Ectodermal cell (in vitro differentiated cells): Measurements from ENCODE around the gene NEU3.

Experiments used
- H3K27ac ChIP-seq: 2 replicates; pipeline ENCODE4 v1.7.0; 2013; ENCODE audit warnings: mild to moderate bottlenecking, low read depth, low read length; ENCODE audit not compliant: insufficient read depth, poor library complexity, severe bottlenecking
- H3K27me3 ChIP-seq: 2 replicates; pipeline ENCODE4 v1.7.0; 2013; ENCODE audit warnings: mild to moderate bottlenecking, low read length; ENCODE audit not compliant: insufficient read depth, control insufficient read depth, poor library complexity, severe bottlenecking
- H3K36me3 ChIP-seq: one replicate; pipeline ENCODE4 v1.7.0; 2013; ENCODE audit warnings: low read length; ENCODE audit not compliant: control insufficient read depth, insufficient read depth
- H3K4me1 ChIP-seq: one replicate; pipeline ENCODE4 v1.7.0; 2013; ENCODE audit warnings: low read length; ENCODE audit not compliant: control insufficient read depth, insufficient read depth
- H3K4me3 ChIP-seq: 2 replicates; pipeline ENCODE4 v1.7.0; 2013; ENCODE audit warnings: low read depth, low read length, control low read depth; ENCODE audit not compliant: insufficient read depth
- H3K9me3 ChIP-seq: 2 replicates; pipeline ENCODE4 v1.7.0; 2013; ENCODE audit warnings: mild to moderate bottlenecking, low read length, moderate library complexity; ENCODE audit not compliant: control insufficient read depth
- WGBS, 2 experiments: methylation state at CpG; one replicate each; pipeline ENCODE4 v1.1.7; 2013; ENCODE audit warnings: missing lambda C conversion rate in 2 of 2; 5-methylcytosine and 5-hydroxymethylcytosine counted together

Gene NEU3

DNA sequence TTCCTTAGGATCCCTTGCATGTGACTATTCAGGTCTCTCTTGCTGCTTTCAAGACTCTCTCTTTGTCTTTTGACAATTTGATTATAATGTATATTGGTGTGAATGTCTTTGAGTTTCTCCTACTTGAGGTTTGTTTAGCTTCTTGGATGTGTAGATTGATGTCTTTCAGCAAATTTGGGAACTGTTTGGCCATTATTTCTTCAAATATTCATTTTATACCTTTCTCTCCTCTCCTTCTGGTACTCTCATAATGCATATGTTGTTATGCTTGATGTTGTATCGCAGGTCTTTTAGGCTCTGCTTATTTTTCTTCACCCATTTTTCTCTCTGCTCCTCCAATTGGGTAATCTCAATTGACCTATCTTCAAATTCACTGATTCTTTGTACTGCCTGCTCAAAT is 63.7 kb downstream of the NEU3 start:
- no peaks in the 10 kb centered on the region for H3K27me3 ChIP-seq
- no peaks in the 10 kb centered on the region for H3K9me3 ChIP-seq
- H3K27ac ChIP-seq = no peak overlapping the region
- H3K36me3 ChIP-seq = no peaks in the 10 kb centered on the region
- 22 to 30% methylated on average over 1 of the region's 1 CpG for WGBS, 2 experiments
- no peaks in the 10 kb centered on the region for H3K4me1 ChIP-seq
- no peak overlapping the region for H3K4me3 ChIP-seq

DNA sequence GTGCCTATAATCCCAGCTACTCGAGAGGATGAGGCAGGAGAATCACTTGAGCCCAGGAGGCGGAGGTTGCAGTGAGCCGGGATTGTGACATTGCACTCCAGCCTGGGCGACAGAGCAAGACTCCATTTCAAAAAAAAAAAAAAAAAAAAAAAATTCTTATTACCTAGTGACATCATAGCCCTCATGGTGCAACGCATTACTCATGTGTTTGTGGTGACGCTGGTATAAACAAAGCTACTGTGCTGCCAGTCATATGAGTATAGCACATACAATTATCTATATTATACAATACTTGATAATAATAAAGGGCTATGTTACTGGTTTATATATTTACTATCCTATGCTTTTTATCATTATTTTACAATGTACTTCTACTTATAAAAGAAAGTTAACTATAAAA is 66.8 kb downstream of the NEU3 start:
- Histone ChIP-seq H3K27me3 (no peaks in the 10 kb centered on the region), H3K27ac (no peak overlapping the region), H3K4me1 (no peaks in the 10 kb centered on the region), H3K36me3 (no peaks in the 10 kb centered on the region), H3K9me3 (no peaks in the 10 kb centered on the region), H3K4me3 (no peak overlapping the region)
- 95 to 98% methylated on average over 4 to 6 of the region's 6 CpGs for WGBS, 2 experiments

DNA sequence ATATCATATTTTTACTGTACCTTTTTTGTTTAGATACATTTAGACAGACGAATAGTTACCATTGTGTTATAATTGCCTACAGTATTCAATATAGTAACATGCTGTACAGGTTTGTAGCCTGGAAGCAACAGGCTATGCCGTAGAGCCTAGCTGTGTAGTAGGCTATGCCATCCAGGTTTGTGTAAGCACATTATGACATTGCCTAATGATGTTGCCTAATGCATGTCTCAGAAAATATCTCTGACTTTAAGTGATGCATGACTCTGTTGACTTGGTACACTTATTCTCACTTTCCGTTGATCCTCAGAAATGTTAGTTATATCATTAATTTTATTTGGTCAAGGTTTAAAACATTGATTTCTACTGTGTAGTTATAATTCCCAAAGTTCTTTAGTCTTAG is 68.1 kb downstream of the NEU3 start:
- no peaks in the 10 kb centered on the region for H3K4me1 ChIP-seq
- H3K4me3 ChIP-seq = no peak overlapping the region
- H3K27ac ChIP-seq = no peak overlapping the region
- H3K27me3 ChIP-seq = no peaks in the 10 kb centered on the region
- WGBS, 2 experiments = 96 to 98% methylated on average over 1 to 2 of the region's 3 CpGs
- no peaks in the 10 kb centered on the region for H3K9me3 ChIP-seq
- H3K36me3 ChIP-seq = no peaks in the 10 kb centered on the region

DNA sequence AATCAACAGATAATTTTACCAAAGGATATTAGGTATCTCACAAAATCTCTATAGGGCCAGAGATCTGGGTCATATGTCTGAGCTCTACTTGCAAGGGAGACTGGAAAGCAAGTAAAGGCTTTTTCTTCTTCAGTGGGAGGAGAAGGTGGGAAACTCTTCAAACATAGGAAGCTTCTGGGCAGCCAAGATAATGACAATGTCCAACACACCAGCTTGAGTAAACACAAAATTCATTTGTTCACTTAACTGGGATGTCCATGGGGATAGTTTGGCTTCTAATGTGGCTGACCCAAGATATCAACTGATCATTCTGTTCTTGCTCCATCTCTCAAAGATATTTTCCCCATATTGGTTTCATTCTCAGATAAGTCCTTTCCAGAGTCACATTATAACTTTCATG is 70.6 kb downstream of the NEU3 start:
- Histone ChIP-seq H3K27me3 (no peaks in the 10 kb centered on the region), H3K4me3 (no peak overlapping the region), H3K9me3 (no peaks in the 10 kb centered on the region), H3K27ac (no peak overlapping the region), H3K36me3 (no peaks in the 10 kb centered on the region), H3K4me1 (no peaks in the 10 kb centered on the region)

DNA sequence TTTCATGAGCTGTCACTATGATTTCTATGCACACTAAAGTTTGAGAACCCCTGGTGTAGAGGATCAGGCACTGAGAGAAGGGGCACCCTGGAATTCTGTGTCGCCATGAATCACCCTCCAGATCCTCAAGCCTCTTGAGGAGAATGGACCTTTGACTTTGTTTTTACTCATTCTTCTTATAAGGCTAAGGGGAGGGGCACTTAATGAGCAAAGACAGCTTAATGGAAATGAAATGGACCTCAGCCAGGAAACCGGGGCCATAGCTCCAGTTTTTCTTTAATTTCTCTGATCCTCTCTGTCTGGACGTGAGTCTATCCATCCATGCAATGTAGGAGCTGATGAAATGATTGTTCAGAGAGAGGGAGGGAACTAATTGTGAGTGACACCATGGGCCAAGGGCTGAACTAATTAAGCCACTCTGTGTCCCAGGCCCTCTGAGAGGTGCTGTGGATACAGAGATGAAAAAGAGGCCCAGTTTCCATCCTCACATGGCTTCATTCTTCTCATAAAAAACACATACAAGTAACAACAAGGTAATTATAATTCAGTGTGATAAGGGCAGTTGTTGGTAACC is 75.1 kb downstream of the NEU3 start:
- no peak overlapping the region for H3K4me3 ChIP-seq
- H3K27ac ChIP-seq = no peak overlapping the region
- H3K9me3 ChIP-seq = no peaks in the 10 kb centered on the region
- no peaks in the 10 kb centered on the region for H3K36me3 ChIP-seq
- no peaks in the 10 kb centered on the region for H3K4me1 ChIP-seq
- 79 to 83% methylated on average over 3 of the region's 3 CpGs for WGBS, 2 experiments
- no peaks in the 10 kb centered on the region for H3K27me3 ChIP-seq

DNA sequence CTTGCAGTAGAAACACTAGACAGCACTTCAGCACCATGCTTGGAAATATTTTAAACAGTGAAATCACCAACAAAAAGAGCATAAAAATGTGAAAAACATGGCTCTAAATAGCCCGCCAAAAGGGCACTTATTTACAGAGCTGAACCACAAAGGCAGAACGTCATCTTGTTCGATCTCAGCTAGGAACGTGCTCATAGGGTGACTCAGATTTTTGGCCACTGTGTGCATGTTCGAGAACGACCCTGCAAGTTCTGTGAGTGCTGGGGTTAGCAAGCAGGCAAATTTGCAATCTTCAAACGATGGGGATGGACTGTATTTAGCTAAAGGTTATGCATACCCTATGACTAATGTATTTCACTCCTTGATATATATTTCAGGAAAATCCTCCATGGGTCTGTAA is 77.3 kb downstream of the NEU3 start:
- H3K4me3 ChIP-seq = no peak overlapping the region
- WGBS, 2 experiments = 84 to 88% methylated on average over 7 of the region's 7 CpGs
- H3K4me1 ChIP-seq = no peaks in the 10 kb centered on the region
- no peaks in the 10 kb centered on the region for H3K36me3 ChIP-seq
- H3K27me3 ChIP-seq = no peaks in the 10 kb centered on the region
- no peaks in the 10 kb centered on the region for H3K9me3 ChIP-seq
- no peak overlapping the region for H3K27ac ChIP-seq
